Aorta (tissue), 5 donors: ENCODE data around the gene RNF167. TPM values are rescaled to one million over a fixed set of nuclear protein-coding genes. Genes with fewer than 3 reads are reported as not detected.
A peak's percentile ranks its signal among the peaks of the same experiment; 100 is the strongest.

ENCODE experiments used
- ATAC-seq: fragments of 200-7000 bp; cut with Tn5 transposase; one replicate; pipeline ENCODE4 v1.9.1; 2022; ENCODE audit warnings: moderate library complexity; ENCODE audit not compliant: low FRiP score
- DNase-seq, 2 donors: peaks; one replicate each; pipeline ENCODE4 v3.0.0-alpha.2; 2020
- H3K27ac ChIP-seq, 2 donors: one replicate each; pipeline ENCODE4 v1.5.1; 2013; ENCODE audit warnings: low read length in 2 of 2, mild to moderate bottlenecking in 2 of 2, moderate library complexity in 2 of 2, control low read depth in 1 of 2, inconsistent platforms in 1 of 2, low read depth in 1 of 2
- H3K27me3 ChIP-seq, 2 donors: one replicate each; pipeline ENCODE4 v1.6.1; 2013; ENCODE audit warnings: control low read depth in 1 of 2, low read length in 1 of 2, mild to moderate bottlenecking in 1 of 2, moderate library complexity in 1 of 2; ENCODE audit not compliant: insufficient read depth in 2 of 2, control insufficient read depth in 1 of 2
- H3K36me3 ChIP-seq, 2 donors: one replicate each; pipeline ENCODE4 v1.6.1; 2013; ENCODE audit warnings: control low read depth in 1 of 2, low read length in 1 of 2, mild to moderate bottlenecking in 1 of 2; ENCODE audit not compliant: insufficient read depth in 2 of 2, control insufficient read depth in 1 of 2
- H3K4me1 ChIP-seq, 2 donors: one replicate each; pipeline ENCODE4 v1.6.1; 2013; ENCODE audit warnings: low read length in 2 of 2, control low read depth in 1 of 2, mild to moderate bottlenecking in 1 of 2, moderate library complexity in 1 of 2; ENCODE audit not compliant: insufficient read depth in 2 of 2, control insufficient read depth in 1 of 2
- H3K4me3 ChIP-seq, 2 donors: one replicate each; pipeline ENCODE4 v1.5.1; 2013; ENCODE audit warnings: low read length in 2 of 2, control low read depth in 1 of 2, mild to moderate bottlenecking in 1 of 2
- H3K9me3 ChIP-seq: one replicate; pipeline ENCODE4 v1.6.1; 2013; ENCODE audit warnings: mild to moderate bottlenecking, low read length; ENCODE audit not compliant: control insufficient read depth
- WGBS, 2 donors: extraction: QIAGEN DNeasy Blood & Tissue Kit; methylation state at CpG; one replicate each; pipeline ENCODE4 v1.1.7; 2013; 5-methylcytosine and 5-hydroxymethylcytosine counted together
- intact Hi-C, 2 donors: fragments of 100-400 bp; cut with DNase I; formaldehyde crosslinking; loops; one replicate each; pipeline versions ENCODE4 v1.14.2 to v1.15.0; 2022
- polyA plus RNA-seq, 2 donors: library from polyadenylated mRNA; stranded (reverse); fragments of 200-250 nt; gene quantifications; one replicate each; pipeline ENCODE4 v1.2.3, GENCODE V29; 2013
- total RNA-seq, 2 donors: library from RNA; stranded (reverse); fragmentation: NEBNext Ultra II Directional; extraction: Animal tissue kit (Norgen Biotek cat#: 25700); gene quantifications; one replicate each; pipeline ENCODE4 v1.2.1, GENCODE V29; 2021
- donor health status: healthy with polysubstance abuse.
- donor health status: Bipolar disorder and iron deficiency.
- donor health status: DM: no; HTN: no; CAD: no.
- donor health status: DM: no; HTN: no; CAD: no.
- donor health status: DM: yes; HTN: yes; CAD: no.

RNF167 gene
- total and polyA plus RNA-seq, 4 donors: 39.3 to 89.3 (median 48.7) TPM

DNA sequence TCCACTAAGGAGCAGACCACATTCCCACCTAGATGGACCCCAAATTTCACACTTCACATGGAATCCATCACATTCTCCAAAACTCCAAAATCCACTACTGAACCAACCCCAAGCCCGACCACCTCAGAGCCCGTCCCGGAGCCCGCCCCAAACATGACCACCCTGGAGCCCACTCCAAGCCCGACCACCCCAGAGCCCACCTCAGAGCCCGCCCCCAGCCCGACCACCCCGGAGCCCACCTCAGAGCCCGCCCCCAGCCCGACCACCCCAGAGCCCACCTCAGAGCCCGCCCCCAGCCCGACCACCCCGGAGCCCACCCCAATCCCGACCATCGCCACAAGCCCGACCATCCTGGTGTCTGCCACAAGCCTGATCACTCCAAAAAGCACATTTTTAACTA lies 6.4 kb upstream of the RNF167 start:
- H3K27me3 ChIP-seq: no peaks in the 10 kb centered on the region
- H3K9me3 ChIP-seq: no peaks in the 10 kb centered on the region
- DNase-seq: no peak
- no peak overlapping the region for H3K4me3 ChIP-seq
- 76 to 82% methylated on average over 12 to 16 of the region's 16 CpGs for WGBS, 2 donors
- ATAC-seq: no peak
- no peaks in the 10 kb centered on the region for H3K36me3 ChIP-seq
- intact Hi-C loops: no loop called here
- H3K27ac ChIP-seq: no peak overlapping the region
- no peaks in the 10 kb centered on the region for H3K4me1 ChIP-seq

- intact Hi-C loops: no loop called here
- ATAC-seq: no peak
- 15 to 20% methylated on average over 14 of the region's 14 CpGs for WGBS, 2 donors
Observed at GRCh38 chr17:4934173-4934979, 5.7 kb upstream of the RNF167 start.

GRCh38 chr17:4935650-4936049 lies 4.4 kb upstream of the RNF167 start:
- Histone ChIP-seq H3K27me3 (no peaks in the 10 kb centered on the region), H3K36me3 (no peaks in the 10 kb centered on the region), H3K4me3 (no peak overlapping the region), H3K4me1 (no peaks in the 10 kb centered on the region), H3K27ac (no peak overlapping the region), H3K9me3 (no peaks in the 10 kb centered on the region)
- DNase-seq (no peak), ATAC-seq (no peak)
- intact Hi-C loops: loop anchor here in 1 of 2 donors (5.0 kb wide), 1 partner anchor 67 kb away; no protein-coding TSS in a partner anchor

More at GRCh38 chr17:4934173-4934979, 5.7 kb upstream of the RNF167 start:
- H3K4me3 ChIP-seq: no peak overlapping the region
- H3K4me1 ChIP-seq: no peaks in the 10 kb centered on the region
- no peaks in the 10 kb centered on the region for H3K9me3 ChIP-seq
- DNase-seq: peak in 1 of 2 donors; percentile 56
- H3K27me3 ChIP-seq: no peaks in the 10 kb centered on the region
- H3K27ac ChIP-seq: no peak overlapping the region
- no peaks in the 10 kb centered on the region for H3K36me3 ChIP-seq

GRCh38 chr17:4936436-4936835 lies 3.6 kb upstream of the RNF167 start:
- no peak overlapping the region for H3K4me3 ChIP-seq
- DNase-seq (no peak), ATAC-seq (no peak)
- 87 to 92% methylated on average over 3 of the region's 3 CpGs for WGBS, 2 donors
- H3K36me3 ChIP-seq: no peaks in the 10 kb centered on the region
- intact Hi-C loops: loop anchor here in 1 of 2 donors (5.0 kb wide), 1 partner anchor 66 kb away; no protein-coding TSS in a partner anchor
- H3K4me1 ChIP-seq: no peaks in the 10 kb centered on the region
- no peaks in the 10 kb centered on the region for H3K27me3 ChIP-seq
- H3K27ac ChIP-seq: no peak overlapping the region
- no peaks in the 10 kb centered on the region for H3K9me3 ChIP-seq

DNA sequence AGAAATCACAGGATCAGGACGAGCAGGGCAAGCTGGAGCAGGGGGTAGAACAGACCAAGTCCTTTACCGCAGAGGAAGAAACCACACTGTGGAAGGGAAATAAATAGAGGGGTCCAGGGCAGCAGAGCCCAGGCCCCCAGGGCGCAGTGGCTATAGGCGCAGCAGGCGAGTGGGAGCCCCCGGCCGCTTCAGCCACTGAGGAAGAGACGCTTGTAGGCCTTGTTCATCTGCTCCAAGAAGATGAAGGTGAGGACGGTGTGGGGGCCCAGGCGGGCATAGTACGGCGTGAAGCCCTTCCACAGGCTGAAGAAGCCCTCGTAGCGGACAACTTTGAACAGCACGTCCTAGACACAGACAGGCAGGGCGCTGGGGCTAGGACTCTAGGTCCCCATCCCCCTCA lies 2.5 kb upstream of the RNF167 start:
- Histone ChIP-seq H3K4me3 (no peak overlapping the region), H3K36me3 (no peaks in the 10 kb centered on the region), H3K27me3 (no peaks in the 10 kb centered on the region), H3K4me1 (no peaks in the 10 kb centered on the region), H3K27ac (no peak overlapping the region), H3K9me3 (no peaks in the 10 kb centered on the region)
- ATAC-seq (no peak), DNase-seq (no peak)
- WGBS, 2 donors: 89 to 94% methylated on average over 16 of the region's 16 CpGs
- intact Hi-C loops: loop anchor here in 1 of 2 donors (5.0 kb wide), 1 partner anchor 65 kb away; no protein-coding TSS in a partner anchor

DNA sequence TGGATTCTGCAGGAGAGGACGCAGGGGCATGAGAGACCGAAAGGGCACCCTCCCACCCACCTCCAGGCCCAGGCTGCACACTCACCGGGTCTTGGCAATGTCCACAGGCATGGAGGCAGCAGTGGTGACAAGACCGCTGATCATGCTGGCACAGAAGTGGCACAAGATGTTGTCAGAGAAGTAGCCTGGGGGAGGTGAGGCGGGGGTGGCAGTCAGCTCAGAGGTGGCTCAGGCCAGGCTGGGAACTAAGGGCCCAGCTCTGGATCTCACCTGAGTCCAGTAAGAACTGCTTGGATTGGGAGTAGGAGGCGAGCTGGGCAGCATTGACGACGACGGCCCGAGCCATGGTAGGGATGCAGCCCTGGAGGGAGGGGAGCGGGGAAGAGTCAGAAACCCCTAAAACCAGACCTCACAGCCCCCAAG lies 2.0 kb upstream of the RNF167 start:
- WGBS, 2 donors: 84 to 90% methylated on average over 10 to 11 of the region's 11 CpGs
- ATAC-seq (no peak), DNase-seq (peak in 1 of 2 donors; percentile 45)
- Histone ChIP-seq H3K4me3 (no peak overlapping the region), H3K9me3 (no peaks in the 10 kb centered on the region), H3K36me3 (no peaks in the 10 kb centered on the region), H3K27me3 (no peaks in the 10 kb centered on the region), H3K4me1 (no peaks in the 10 kb centered on the region), H3K27ac (no peak overlapping the region)
- intact Hi-C loops: loop anchor here in 1 of 2 donors (5.0 kb wide), 1 partner anchor 64 kb away; no protein-coding TSS in a partner anchor

DNA sequence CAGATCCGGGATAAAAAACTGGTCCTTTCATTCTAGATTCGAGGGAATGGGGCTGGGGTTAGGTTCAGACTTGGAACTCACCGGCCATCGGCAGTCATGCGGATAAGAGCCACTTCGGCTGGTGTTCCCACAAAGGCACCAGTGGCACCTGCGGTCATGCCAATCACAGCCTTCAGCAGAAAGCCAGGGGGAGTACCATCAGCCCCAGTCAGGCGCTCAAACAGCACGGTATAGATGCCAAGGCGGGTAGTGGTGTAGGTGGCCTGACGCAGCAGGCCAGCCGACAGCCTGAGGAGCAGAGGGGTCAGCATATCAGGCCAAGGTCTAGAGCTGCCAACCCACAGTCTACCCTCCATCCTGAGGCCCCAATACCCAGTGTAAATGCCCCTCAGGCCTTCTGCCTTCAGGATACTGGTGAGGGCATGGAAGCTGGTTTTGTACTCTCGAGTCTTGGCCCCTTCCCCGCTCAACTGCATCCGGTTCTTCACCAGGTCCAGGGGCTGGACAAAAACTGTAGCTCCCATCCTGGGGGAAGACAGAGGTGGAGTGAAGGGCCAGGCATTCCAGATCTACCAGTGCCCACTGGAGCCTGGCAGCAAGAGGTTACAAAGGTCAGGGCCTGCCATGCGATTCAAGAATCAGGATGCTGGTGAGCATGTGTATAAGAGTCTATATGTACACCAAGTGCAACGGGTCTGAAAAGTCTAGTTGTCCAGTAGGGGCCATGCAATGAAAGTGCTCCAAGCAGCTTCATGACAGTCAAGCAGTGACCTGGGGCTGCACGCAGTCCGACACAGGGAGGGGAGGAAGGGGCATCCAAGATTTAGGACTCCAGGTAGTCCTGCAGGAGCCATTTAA lies 1.2 kb upstream of the RNF167 start:
- DNase-seq: peak in 1 of 2 donors; percentile 45
- Histone ChIP-seq H3K4me1 (no peaks in the 10 kb centered on the region), H3K4me3 (peak overlapping the region; percentile 32 to 86), H3K27ac (peak overlapping the region in 1 of 2 donors; percentile 56), H3K36me3 (no peaks in the 10 kb centered on the region), H3K9me3 (no peaks in the 10 kb centered on the region), H3K27me3 (no peaks in the 10 kb centered on the region)
- ATAC-seq: no peak
- intact Hi-C loops: loop anchor here in 1 of 2 donors (5.0 kb wide), 1 partner anchor 63 kb away; no protein-coding TSS in a partner anchor
- 55 to 57% methylated on average over 18 to 19 of the region's 19 CpGs for WGBS, 2 donors

- Histone ChIP-seq H3K4me3 (peak overlapping the region; percentile 32 to 86), H3K36me3 (no peaks in the 10 kb centered on the region), H3K9me3 (no peaks in the 10 kb centered on the region), H3K27ac (peak overlapping the region in 1 of 2 donors; percentile 56), H3K4me1 (no peaks in the 10 kb centered on the region), H3K27me3 (no peaks in the 10 kb centered on the region)
- 0 to 1% methylated on average over 16 of the region's 16 CpGs for WGBS, 2 donors
- intact Hi-C loops: loop anchor here in 1 of 2 donors (5.0 kb wide), 1 partner anchor 63 kb away; no protein-coding TSS in a partner anchor
- DNase-seq (peak; percentile 65 to 82), ATAC-seq (no peak)
Observed at GRCh38 chr17:4939546-4939795, 597 bp upstream of the RNF167 start.
